CD14-positive monocyte (primary cell): ENCODE measurements around the gene C10orf71. TPM values are rescaled to one million over a fixed set of nuclear protein-coding genes. Genes with fewer than 3 reads are reported as not detected.
A peak's percentile ranks its signal among the peaks of the same experiment; 100 is the strongest.

Experiments
- DNase-seq, 3 donors: peaks; one replicate each; pipeline ENCODE4 v3.0.0-alpha.2; 2011 to 2022
- H2AFZ ChIP-seq: 2 replicates; pipeline ENCODE4 v1.6.0; 2012; ENCODE audit warnings: mild to moderate bottlenecking, low read depth, low read length, inconsistent platforms; ENCODE audit not compliant: insufficient read depth, poor library complexity, severe bottlenecking
- H3K27ac ChIP-seq, 2 donors: 1 replicate in 1 of 2; 2 replicates in 1 of 2; pipeline ENCODE4 v1.5.1; 2012 to 2013; ENCODE audit warnings: low read length in 2 of 2, control low read depth in 1 of 2, inconsistent platforms in 1 of 2, low read depth in 1 of 2, mild to moderate bottlenecking in 1 of 2
- H3K27me3 ChIP-seq, 2 donors: one replicate each; pipeline versions ENCODE4 v1.6.0 to v1.6.1; 2011 to 2013; ENCODE audit warnings: low read length in 2 of 2; ENCODE audit not compliant: control insufficient read depth in 2 of 2, insufficient read depth in 2 of 2
- H3K36me3 ChIP-seq, 2 donors: replicated peaks in 1 of 2; 1 replicate in 1 of 2; 2 replicates in 1 of 2; pipeline versions ENCODE4 v1.5.1 to v1.6.1; 2012 to 2013; ENCODE audit warnings: low read length in 2 of 2, control low read depth in 1 of 2, inconsistent platforms in 1 of 2, mild to moderate bottlenecking in 1 of 2; ENCODE audit not compliant: insufficient read depth in 2 of 2, control insufficient read depth in 1 of 2
- H3K4me1 ChIP-seq, 2 donors: 1 replicate in 1 of 2; 2 replicates in 1 of 2; pipeline versions ENCODE4 v1.5.1 to v1.6.1; 2012 to 2013; ENCODE audit warnings: low read length in 2 of 2, control low read depth in 1 of 2, inconsistent platforms in 1 of 2, mild to moderate bottlenecking in 1 of 2, moderate library complexity in 1 of 2; ENCODE audit not compliant: insufficient read depth in 2 of 2, control insufficient read depth in 1 of 2
- H3K4me2 ChIP-seq: replicated peaks from 2 replicates; pipeline ENCODE3; 2012; ENCODE audit warnings: low read length, moderate library complexity, mild to moderate bottlenecking; ENCODE audit not compliant: poor library complexity, severe bottlenecking; ENCODE audit errors: extremely low read depth
- H3K4me3 ChIP-seq, 3 experiments: fragments of 200-600 bp in 1 of 3; sonication (generic) in 1 of 3; replicated peaks in 1 of 3; 1 replicate in 2 of 3; 2 replicates in 1 of 3; pipeline ENCODE4 v1.5.1; 2011 to 2013; ENCODE audit warnings: low read length in 3 of 3, mild to moderate bottlenecking in 3 of 3, control low read depth in 2 of 3, low read depth in 2 of 3, inconsistent platforms in 1 of 3, moderate library complexity in 1 of 3
- H3K79me2 ChIP-seq: 2 replicates; pipeline ENCODE4 v1.6.0; 2012; ENCODE audit warnings: mild to moderate bottlenecking, control low read depth, inconsistent platforms, low read length, moderate library complexity; ENCODE audit not compliant: insufficient read depth
- H3K9ac ChIP-seq: 2 replicates; pipeline ENCODE4 v1.6.0; 2017; ENCODE audit warnings: low read length, mild to moderate bottlenecking; ENCODE audit not compliant: insufficient read depth, poor library complexity, severe bottlenecking
- H3K9me3 ChIP-seq, 2 donors: replicated peaks in 1 of 2; 1 replicate in 1 of 2; 2 replicates in 1 of 2; pipeline versions ENCODE4 v1.5.1 to v1.6.1; 2012 to 2013; ENCODE audit warnings: low read length in 2 of 2, control low read depth in 1 of 2; ENCODE audit not compliant: control insufficient read depth in 1 of 2, insufficient read depth in 1 of 2
- H4K20me1 ChIP-seq: 2 replicates; pipeline ENCODE4 v1.6.0; 2012; ENCODE audit warnings: mild to moderate bottlenecking, low read length, control low read depth, moderate library complexity; ENCODE audit not compliant: insufficient read depth
- H3K27ac Mint-ChIP-seq, 7 donors: one replicate each; pipeline ENCODE4 v1.8.0; 2020; ENCODE audit warnings: mild to moderate bottlenecking in 7 of 7, mixed read lengths in 7 of 7, moderate library complexity in 6 of 7, inconsistent platforms in 2 of 7
- H3K27me3 Mint-ChIP-seq, 3 donors: one replicate each; pipeline ENCODE4 v1.8.0; 2021 to 2022; ENCODE audit warnings: low read depth in 3 of 3, mild to moderate bottlenecking in 3 of 3, mixed read lengths in 3 of 3, moderate library complexity in 3 of 3, inconsistent platforms in 1 of 3
- H3K36me3 Mint-ChIP-seq, 2 donors: one replicate each; pipeline ENCODE4 v1.8.0; 2020; ENCODE audit warnings: mixed read lengths in 2 of 2, inconsistent platforms in 1 of 2, mild to moderate bottlenecking in 1 of 2
- H3K4me1 Mint-ChIP-seq: one replicate; pipeline ENCODE4 v1.8.0; 2020; ENCODE audit warnings: mild to moderate bottlenecking, mixed read lengths
- H3K4me3 Mint-ChIP-seq, 2 donors: one replicate each; pipeline ENCODE4 v1.8.0; 2020; ENCODE audit warnings: mild to moderate bottlenecking in 2 of 2, mixed read lengths in 2 of 2, moderate library complexity in 1 of 2
- H3K9me3 Mint-ChIP-seq, 7 donors: one replicate each; pipeline ENCODE4 v1.8.0; 2020 to 2022; ENCODE audit warnings: mixed read lengths in 7 of 7, mild to moderate bottlenecking in 6 of 7, moderate library complexity in 6 of 7, inconsistent platforms in 2 of 7
- WGBS: methylation state at CpG from one replicate; pipeline ENCODE4 v1.1.5; 2013; ENCODE audit warnings: missing lambda C conversion rate; ENCODE audit not compliant: insufficient coverage; 5-methylcytosine and 5-hydroxymethylcytosine counted together
- intact Hi-C, 2 donors: fragments of 100-400 bp; cut with micrococcal nuclease; formaldehyde crosslinking; loops; one replicate each; pipeline versions ENCODE4 v1.15.0 to v1.15.1; 2023
- polyA plus RNA-seq, 3 donors: library from polyadenylated mRNA; depleted of rRNA in 1 of 3; unstranded in 2 of 3; stranded (reverse) in 1 of 3; fragments of 300-500 nt in 2 of 3; fragments of >200 nt in 1 of 3; fragmentation: Illumina TruSeq in 2 of 3; gene quantifications; 1 replicate in 2 of 3; 2 replicates in 1 of 3; pipeline ENCODE4 v1.2.3, GENCODE V29; 2012 to 2021
- TF ChIP-seq, protein P1 (sequence below): fragments of 200-600 bp; IDR thresholded peaks from one replicate; pipeline ENCODE4 v1.8.0; 2022; ENCODE audit warnings: antibody characterized with exemption, mild to moderate bottlenecking

Gene C10orf71
- polyA plus RNA-seq, 3 donors, result not detected

DNA sequence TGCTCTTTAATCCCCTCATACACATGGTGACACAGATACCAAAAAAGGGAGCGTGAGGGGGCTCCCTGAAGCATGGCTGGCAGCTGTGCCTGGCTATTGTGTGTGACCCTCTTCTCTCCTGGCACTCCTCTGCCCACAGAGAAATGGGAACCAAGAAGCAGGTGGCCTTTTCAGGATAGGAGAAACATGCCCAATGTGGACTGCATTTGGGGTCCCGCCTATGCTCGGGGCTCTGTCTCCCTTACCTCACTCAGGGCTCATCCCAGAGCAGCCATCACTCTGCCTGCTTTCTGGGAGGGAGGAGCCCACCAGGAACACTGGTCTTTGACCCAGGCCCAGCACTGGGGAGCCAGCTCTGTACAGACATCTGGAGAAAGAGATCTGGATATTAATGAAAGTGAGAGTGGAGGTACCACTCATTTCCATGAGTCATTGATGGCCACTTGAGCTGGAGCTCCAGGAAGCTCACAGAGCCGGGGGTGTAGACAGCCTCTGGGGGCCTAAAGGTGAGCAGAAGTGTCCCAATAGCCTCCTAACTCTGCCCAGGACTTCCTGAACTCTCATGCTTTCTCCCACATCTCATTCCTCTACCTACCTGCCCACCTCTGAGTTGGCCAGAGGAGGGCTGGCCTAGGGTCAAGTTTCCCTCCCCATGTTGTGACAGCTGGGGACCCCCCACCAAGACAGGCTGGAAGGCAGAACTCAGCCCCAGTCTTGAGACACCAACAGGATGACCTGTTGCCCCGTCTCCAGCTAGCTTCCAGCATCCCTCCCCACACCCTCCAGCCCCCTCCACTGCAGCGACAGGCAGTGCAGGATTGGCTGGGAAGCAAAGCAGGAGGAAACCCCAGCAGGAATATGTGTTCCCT lies 54.3 kb downstream of the C10orf71 start:
- Histone ChIP-seq H3K9ac (no peak overlapping the region), H3K79me2 (no peaks in the 10 kb centered on the region), H3K27me3 (no peaks in the 10 kb centered on the region), H4K20me1 (no peaks in the 10 kb centered on the region), H3K4me2 (no peak overlapping the region), H3K27ac (no peak overlapping the region), H3K36me3 (no peaks in the 10 kb centered on the region), H3K4me3 (no peak overlapping the region), H2AFZ (no peak overlapping the region), H3K9me3 (peaks cover 6 to 13% of the 10 kb centered on the region in 2 donors), H3K4me1 (peaks cover 10 to 16% of the 10 kb centered on the region in 2 donors)
- Mint-ChIP-seq H3K27me3 (peaks cover 1 to 4% (median 3%) of the 10 kb centered on the region in 3 donors), H3K4me1 (peaks cover 23% of the 10 kb centered on the region), H3K36me3 (peaks cover 0 to 6% of the 10 kb centered on the region in 2 donors), H3K4me3 (no peak overlapping the region), H3K9me3 (peaks cover 6 to 21% (median 13%) of the 10 kb centered on the region in 7 donors), H3K27ac (peak overlapping the region in 1 of 7 donors; percentile 35)
- intact Hi-C loops, result no loop called here
- peak in 1 of 3 donors; percentile 2 for DNase-seq
- TF ChIP-seq, protein P1, sequence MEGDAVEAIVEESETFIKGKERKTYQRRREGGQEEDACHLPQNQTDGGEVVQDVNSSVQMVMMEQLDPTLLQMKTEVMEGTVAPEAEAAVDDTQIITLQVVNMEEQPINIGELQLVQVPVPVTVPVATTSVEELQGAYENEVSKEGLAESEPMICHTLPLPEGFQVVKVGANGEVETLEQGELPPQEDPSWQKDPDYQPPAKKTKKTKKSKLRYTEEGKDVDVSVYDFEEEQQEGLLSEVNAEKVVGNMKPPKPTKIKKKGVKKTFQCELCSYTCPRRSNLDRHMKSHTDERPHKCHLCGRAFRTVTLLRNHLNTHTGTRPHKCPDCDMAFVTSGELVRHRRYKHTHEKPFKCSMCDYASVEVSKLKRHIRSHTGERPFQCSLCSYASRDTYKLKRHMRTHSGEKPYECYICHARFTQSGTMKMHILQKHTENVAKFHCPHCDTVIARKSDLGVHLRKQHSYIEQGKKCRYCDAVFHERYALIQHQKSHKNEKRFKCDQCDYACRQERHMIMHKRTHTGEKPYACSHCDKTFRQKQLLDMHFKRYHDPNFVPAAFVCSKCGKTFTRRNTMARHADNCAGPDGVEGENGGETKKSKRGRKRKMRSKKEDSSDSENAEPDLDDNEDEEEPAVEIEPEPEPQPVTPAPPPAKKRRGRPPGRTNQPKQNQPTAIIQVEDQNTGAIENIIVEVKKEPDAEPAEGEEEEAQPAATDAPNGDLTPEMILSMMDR, result no peak
- 57% methylated on average over 1 of the region's 6 CpGs for WGBS

DNA sequence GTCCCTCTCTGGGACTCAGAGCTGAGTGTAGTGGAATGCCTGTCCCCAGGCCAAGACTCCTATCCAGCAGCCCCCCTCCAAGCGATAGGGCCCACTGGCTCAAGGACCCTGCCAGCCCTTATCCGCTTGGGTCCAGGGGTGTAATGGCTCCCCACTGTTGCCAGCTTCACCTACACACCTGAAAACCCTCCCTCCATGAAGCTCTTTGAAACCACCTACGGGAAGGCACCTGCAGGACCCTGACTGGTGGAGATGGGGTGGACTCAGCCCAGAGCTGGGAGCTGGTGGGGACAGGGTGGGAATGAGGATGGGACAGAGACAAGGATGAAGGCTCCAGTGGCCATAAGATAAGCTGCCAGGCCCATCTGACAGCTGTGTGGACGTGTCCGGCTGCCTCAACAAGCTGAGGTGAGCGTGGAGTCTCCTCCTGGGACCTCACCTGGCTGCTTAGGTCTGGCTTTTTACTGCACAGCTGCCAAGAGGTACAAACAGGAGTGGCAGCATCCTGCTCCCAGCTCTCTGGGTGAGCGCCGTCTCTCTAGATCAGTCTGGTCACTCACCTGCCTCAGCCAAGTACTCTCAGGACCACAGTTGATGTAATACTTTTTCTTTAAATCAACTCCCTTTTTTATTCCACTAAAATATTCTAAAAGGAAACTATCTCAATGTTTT lies 55.1 kb downstream of the C10orf71 start:
- TF ChIP-seq, protein P1, result no peak
- peaks cover 6 to 17% (median 13%) of the 10 kb centered on the region in 7 donors for H3K9me3 Mint-ChIP-seq
- intact Hi-C loops, result no loop called here
- H4K20me1 ChIP-seq, result no peaks in the 10 kb centered on the region
- H3K9me3 ChIP-seq, result peaks cover 6 to 13% of the 10 kb centered on the region in 2 donors
- H3K9ac ChIP-seq, result no peak overlapping the region
- DNase-seq, result peak in 1 of 3 donors; percentile 3
- H3K27ac Mint-ChIP-seq, result no peak overlapping the region
- H3K36me3 ChIP-seq, result no peaks in the 10 kb centered on the region
- no peak overlapping the region for H3K4me2 ChIP-seq
- H3K27me3 ChIP-seq, result no peaks in the 10 kb centered on the region
- 97% methylated on average over 7 of the region's 8 CpGs for WGBS
- H3K27me3 Mint-ChIP-seq, result peaks cover 0 to 4% (median 3%) of the 10 kb centered on the region in 3 donors
- H3K4me1 Mint-ChIP-seq, result peaks cover 29% of the 10 kb centered on the region
- no peak overlapping the region for H2AFZ ChIP-seq
- peaks cover 10 to 22% of the 10 kb centered on the region in 2 donors for H3K4me1 ChIP-seq
- H3K27ac ChIP-seq, result no peak overlapping the region
- H3K4me3 ChIP-seq, result no peak overlapping the region
- H3K36me3 Mint-ChIP-seq, result peaks cover 0 to 6% of the 10 kb centered on the region in 2 donors
- H3K79me2 ChIP-seq, result no peaks in the 10 kb centered on the region
- no peak overlapping the region for H3K4me3 Mint-ChIP-seq
